ENCODE results near the gene MIOX. TPM values are rescaled to one million over a fixed set of nuclear protein-coding genes. Genes with fewer than 3 reads are reported as not detected.

The MIOX gene
- total and polyA plus RNA-seq, 2 experiments from 2014 or later: not detected

DNA sequence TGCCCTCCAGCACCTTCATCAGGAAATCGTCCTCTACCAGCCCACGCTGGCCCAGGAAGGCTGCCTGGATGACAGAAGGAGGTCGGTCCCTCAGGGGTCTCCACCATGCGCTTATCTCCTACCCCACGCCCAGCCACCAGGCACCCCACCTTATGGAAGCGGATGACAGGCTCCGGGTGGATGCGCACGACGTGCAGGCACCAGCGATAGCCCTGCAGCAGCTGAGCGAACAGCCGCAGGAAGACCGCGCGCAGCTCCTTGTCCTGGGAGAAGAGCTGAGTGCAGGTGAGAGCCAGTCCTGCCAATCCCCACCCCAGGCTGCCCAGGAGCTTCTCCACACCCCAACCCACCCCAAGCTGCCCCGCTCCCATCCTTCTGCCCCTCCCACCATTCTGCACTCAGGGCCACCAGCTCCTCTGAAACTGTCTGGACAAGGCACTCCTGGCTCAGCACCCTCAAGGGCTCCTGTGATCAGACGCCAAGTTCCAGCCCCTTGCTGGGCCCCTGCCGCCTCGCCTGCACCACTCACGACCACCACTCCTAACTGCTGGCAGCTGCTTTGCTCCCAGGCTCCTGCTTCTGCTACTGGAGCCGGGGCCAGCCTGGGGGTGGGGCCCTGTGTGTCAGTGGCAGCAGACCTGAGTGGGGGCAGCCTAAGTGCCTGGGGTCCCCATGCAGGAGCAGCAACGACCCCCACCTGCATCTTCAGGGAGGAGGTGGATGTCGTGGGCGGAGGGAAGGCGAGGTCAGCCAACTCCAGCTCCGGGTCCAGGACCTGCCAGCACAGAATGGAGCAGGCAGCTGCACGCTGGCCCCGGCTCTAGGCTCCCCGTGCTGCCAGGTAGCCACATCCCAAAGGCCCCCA, 21.4 kb upstream of the MIOX start:
- no peak overlapping the region for H3K4me2 ChIP-seq
- H4K20me1 ChIP-seq (replicated peaks; ENCODE audit: insufficient read depth): peaks cover 16% of the 10 kb centered on the region
- H3K27me3 Mint-ChIP-seq (ENCODE audit: insufficient read depth, low read depth, poor library complexity): peaks cover 10% of the 10 kb centered on the region
- no peaks in the 10 kb centered on the region for H3K27me3 ChIP-seq (ENCODE audit: insufficient read depth)
- no peak overlapping the region for H3K27ac Mint-ChIP-seq
- H3F3A ChIP-seq (replicated peaks; ENCODE audit: low read depth): 0 out of 2 replicates have a peak, but pooled peaks cover 3% of the 10 kb centered on the region
- TF ChIP-seq CTCF (conservative IDR thresholded peaks at IDR 0.05; ENCODE audit: low read depth in 2 of 2) (no peak), ZNF331 (CRISPR knock-in tag; IDR thresholded peaks at IDR 0.05; ENCODE audit: low read depth) (no peak), NANOG (IDR thresholded peaks at IDR 0.05; ENCODE audit: borderline replicate concordance) (no peak), EZH2 (IDR thresholded peaks at IDR 0.05; ENCODE audit: low read depth, unreplicated experiment) (no peak), REST (IDR thresholded peaks at IDR 0.05; ENCODE audit: unreplicated experiment) (no peak), EZH2phosphoT487 (IDR thresholded peaks at IDR 0.05; ENCODE audit: unreplicated experiment) (no peak), POLR2AphosphoS5 (IDR thresholded peaks at IDR 0.05; ENCODE audit: low read depth) (no peak), ETS1 (IDR thresholded peaks at IDR 0.05) (no peak), ZNF462 (CRISPR knock-in tag; IDR thresholded peaks at IDR 0.05) (no peak), ZNF114 (CRISPR knock-in tag; IDR thresholded peaks at IDR 0.05) (no peak), STAT1 (IDR thresholded peaks at IDR 0.05; ENCODE audit: unreplicated experiment) (no peak), JUNB (IDR thresholded peaks at IDR 0.05; ENCODE audit: unreplicated experiment) (no peak), CREB1 (CRISPR knock-in tag; IDR thresholded peaks at IDR 0.05; ENCODE audit: low read depth) (no peak)
- no peaks in the 10 kb centered on the region for H3K36me3 ChIP-seq (ENCODE audit: insufficient read depth)
- H3K9me3 Mint-ChIP-seq: no peaks in the 10 kb centered on the region
- H3K9me2 ChIP-seq (ENCODE audit: insufficient read depth): no peaks in the 10 kb centered on the region
- H3K36me3 Mint-ChIP-seq (ENCODE audit: low read depth): peaks cover 36% of the 10 kb centered on the region
- H2AFZ ChIP-seq: no peak overlapping the region
- DNase-seq (ENCODE audit: low spot score) (no peak), ATAC-seq (no peak)
- no peak overlapping the region for H3K4me3 ChIP-seq
- H3K4me1 ChIP-seq (ENCODE audit: insufficient read depth): peaks cover 6% of the 10 kb centered on the region; the same call in 1 of the 2 replicates
- H3K79me2 ChIP-seq (replicated peaks; ENCODE audit: insufficient read depth): peaks cover 22% of the 10 kb centered on the region
- H3K4me1 Mint-ChIP-seq: peaks cover 12% of the 10 kb centered on the region
- no peak overlapping the region for H3K27ac ChIP-seq (ENCODE audit: low read depth)
- no peak overlapping the region for H3K4me3 Mint-ChIP-seq
